ENCODE data around the gene FAM120C. TPM values are rescaled to one million over a fixed set of nuclear protein-coding genes. Genes with fewer than 3 reads are reported as not detected.

FAM120C gene
- total and polyA plus RNA-seq, 2 donors from 2014 or later: 4.2 to 16.4 TPM

DNA sequence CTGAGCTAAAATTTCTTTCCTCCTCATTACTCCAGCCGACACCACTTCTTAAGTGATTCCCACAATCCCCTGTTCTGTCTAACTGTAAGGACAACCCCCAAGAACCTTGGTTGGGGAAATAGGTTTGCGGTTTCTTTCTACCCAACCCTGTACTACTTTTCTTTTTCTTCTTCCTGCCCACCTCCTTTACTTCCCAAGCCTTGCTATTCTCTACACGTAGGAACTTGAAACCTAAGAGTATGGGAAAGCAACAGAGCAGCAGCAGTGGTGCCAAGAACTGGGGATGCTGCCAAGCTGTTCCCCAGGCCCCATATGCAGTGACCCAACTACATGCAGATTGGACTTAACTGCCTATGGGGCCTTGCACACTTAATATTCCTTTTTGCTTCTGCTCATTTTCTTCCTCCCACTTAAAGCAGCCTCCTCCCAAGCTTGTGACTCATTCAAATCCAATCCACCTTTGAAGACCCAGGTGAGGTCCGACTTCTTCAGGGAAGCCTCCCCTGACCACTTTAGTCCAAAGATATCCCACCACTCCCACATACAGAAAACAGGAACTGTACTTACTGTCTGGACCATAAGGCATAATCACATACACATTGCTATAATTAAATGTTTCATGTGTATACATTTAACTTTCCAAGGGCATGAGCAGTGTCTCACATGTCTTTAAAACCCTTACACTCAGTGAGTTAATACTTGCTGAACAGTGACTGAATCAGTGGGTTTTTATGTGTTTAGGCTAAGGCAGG is 1.7 kb downstream of the FAM120C start:
- TF ChIP-seq, protein P1, sequence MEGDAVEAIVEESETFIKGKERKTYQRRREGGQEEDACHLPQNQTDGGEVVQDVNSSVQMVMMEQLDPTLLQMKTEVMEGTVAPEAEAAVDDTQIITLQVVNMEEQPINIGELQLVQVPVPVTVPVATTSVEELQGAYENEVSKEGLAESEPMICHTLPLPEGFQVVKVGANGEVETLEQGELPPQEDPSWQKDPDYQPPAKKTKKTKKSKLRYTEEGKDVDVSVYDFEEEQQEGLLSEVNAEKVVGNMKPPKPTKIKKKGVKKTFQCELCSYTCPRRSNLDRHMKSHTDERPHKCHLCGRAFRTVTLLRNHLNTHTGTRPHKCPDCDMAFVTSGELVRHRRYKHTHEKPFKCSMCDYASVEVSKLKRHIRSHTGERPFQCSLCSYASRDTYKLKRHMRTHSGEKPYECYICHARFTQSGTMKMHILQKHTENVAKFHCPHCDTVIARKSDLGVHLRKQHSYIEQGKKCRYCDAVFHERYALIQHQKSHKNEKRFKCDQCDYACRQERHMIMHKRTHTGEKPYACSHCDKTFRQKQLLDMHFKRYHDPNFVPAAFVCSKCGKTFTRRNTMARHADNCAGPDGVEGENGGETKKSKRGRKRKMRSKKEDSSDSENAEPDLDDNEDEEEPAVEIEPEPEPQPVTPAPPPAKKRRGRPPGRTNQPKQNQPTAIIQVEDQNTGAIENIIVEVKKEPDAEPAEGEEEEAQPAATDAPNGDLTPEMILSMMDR (IDR thresholded peaks at IDR 0.05; ENCODE audit: borderline replicate concordance, extremely low read depth, insufficient read depth): no peak
- Histone ChIP-seq H3K4me3 (ENCODE audit: low read length in 3 of 3) (peak overlapping the region; percentile 56 to 81 (median 60)), H3K27ac (ENCODE audit: low read depth in 2 of 2, low read length in 2 of 2) (no peak overlapping the region), H3K36me3 (ENCODE audit: control insufficient read depth in 2 of 3, insufficient read depth in 3 of 3, low read length in 3 of 3) (no peaks in the 10 kb centered on the region), H3K4me1 (ENCODE audit: control insufficient read depth in 2 of 3, insufficient read depth in 2 of 3, low read depth in 1 of 3, low read length in 3 of 3) (peaks cover 0 to 5% (median 0%) of the 10 kb centered on the region in 3 donors), H3K9me3 (ENCODE audit: control insufficient read depth in 2 of 3, insufficient read depth in 1 of 3, low read length in 3 of 3) (no peaks in the 10 kb centered on the region), H3K27me3 (ENCODE audit: control insufficient read depth, insufficient read depth, low read length) (no peaks in the 10 kb centered on the region), H3K9ac (ENCODE audit: low read length in 3 of 3) (peak overlapping the region; percentile 24 to 36 (median 28))
- intact Hi-C loops (cut with DNase I): no loop called here
- DNase-seq (no peak), FAIRE-seq (no peak)

DNA sequence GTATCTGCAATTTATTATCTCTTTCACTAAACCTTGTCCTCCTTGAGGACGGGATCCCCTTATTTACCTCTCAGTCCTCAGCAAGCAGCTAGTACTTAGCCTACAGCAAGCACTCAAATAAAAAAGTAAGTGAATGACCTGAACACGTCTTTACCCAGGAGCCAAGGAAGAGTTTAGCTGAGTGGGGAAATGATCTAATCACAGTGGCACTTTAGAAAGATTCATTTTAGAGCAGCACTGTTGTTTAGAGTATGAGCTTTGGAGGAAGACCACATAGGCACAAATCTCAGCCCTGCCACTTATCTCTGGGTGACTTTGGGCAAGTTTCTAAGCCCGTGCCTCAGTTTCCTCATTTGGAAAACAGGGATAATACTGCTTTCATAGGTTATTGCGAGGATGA is 2.7 kb downstream of the FAM120C start:
- intact Hi-C loops (cut with DNase I): no loop called here
- Histone ChIP-seq H3K27ac (ENCODE audit: low read depth in 2 of 2, low read length in 2 of 2) (no peak overlapping the region), H3K9ac (ENCODE audit: low read length in 3 of 3) (no peak overlapping the region), H3K9me3 (ENCODE audit: control insufficient read depth in 2 of 3, insufficient read depth in 1 of 3, low read length in 3 of 3) (no peaks in the 10 kb centered on the region), H3K27me3 (ENCODE audit: control insufficient read depth, insufficient read depth, low read length) (no peaks in the 10 kb centered on the region), H3K36me3 (ENCODE audit: control insufficient read depth in 2 of 3, insufficient read depth in 3 of 3, low read length in 3 of 3) (no peaks in the 10 kb centered on the region), H3K4me1 (ENCODE audit: control insufficient read depth in 2 of 3, insufficient read depth in 2 of 3, low read depth in 1 of 3, low read length in 3 of 3) (peaks cover 0 to 5% (median 0%) of the 10 kb centered on the region in 3 donors), H3K4me3 (ENCODE audit: low read length in 3 of 3) (peak overlapping the region in 1 of 3 donors; percentile 60)
- TF ChIP-seq, protein P1 (IDR thresholded peaks at IDR 0.05; ENCODE audit: borderline replicate concordance, extremely low read depth, insufficient read depth): no peak
- FAIRE-seq: no peak
- DNase-seq: no peak

DNA sequence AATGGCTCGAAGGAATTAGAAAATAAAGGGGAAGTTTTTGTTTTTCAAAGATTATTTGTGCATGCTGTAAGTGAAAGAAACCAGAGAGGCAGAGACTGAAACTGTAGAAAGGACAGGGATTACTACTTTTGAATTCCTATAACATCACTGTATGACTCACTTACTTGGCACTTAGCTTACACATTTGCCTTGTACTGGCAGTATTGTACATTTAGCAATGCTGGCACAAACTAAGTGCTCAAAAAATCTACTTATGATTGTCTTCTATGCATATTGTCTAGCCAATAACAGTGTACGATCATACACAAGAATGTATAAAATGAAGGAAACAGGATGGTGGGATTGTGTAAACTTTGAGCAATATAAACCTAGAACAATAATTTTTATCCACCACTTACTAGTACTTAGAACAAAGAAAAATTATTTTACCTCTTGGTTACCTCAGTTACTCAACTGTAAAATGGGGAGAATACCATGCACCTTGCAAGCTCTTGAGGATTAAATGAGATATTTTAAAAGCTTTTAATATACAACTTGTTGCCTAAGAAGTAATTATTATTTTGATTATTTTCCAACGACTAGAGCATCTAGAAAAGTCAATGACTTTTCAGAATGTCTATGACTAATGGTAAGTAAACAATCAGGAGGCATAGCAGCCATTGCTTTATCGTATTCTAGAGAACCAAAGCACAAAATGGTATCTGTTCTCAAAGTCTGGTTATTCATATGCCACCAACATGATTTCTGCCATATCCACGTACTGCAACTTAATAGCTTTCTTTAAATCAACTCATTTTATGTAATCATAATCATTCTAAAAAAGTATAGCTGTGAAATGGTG is 4.7 kb downstream of the FAM120C start:
- FAIRE-seq (no peak), DNase-seq (no peak)
- TF ChIP-seq, protein P1 (IDR thresholded peaks at IDR 0.05; ENCODE audit: borderline replicate concordance, extremely low read depth, insufficient read depth): no peak
- Histone ChIP-seq H3K4me3 (ENCODE audit: low read length in 3 of 3) (no peak overlapping the region), H3K9me3 (ENCODE audit: control insufficient read depth in 2 of 3, insufficient read depth in 1 of 3, low read length in 3 of 3) (no peaks in the 10 kb centered on the region), H3K9ac (ENCODE audit: low read length in 3 of 3) (no peak overlapping the region), H3K27me3 (ENCODE audit: control insufficient read depth, insufficient read depth, low read length) (no peaks in the 10 kb centered on the region), H3K4me1 (ENCODE audit: control insufficient read depth in 2 of 3, insufficient read depth in 2 of 3, low read depth in 1 of 3, low read length in 3 of 3) (peaks cover 0 to 5% (median 0%) of the 10 kb centered on the region in 3 donors), H3K36me3 (ENCODE audit: control insufficient read depth in 2 of 3, insufficient read depth in 3 of 3, low read length in 3 of 3) (peaks cover 0 to 2% (median 0%) of the 10 kb centered on the region in 3 donors), H3K27ac (ENCODE audit: low read depth in 2 of 2, low read length in 2 of 2) (no peak overlapping the region)
- intact Hi-C loops (cut with DNase I): no loop called here

Measured in kidney (tissue), 14 donors.